Sigmoid colon (tissue), 4 donors: ENCODE measurements around the gene SERPINB6.
"Not testable (repeated sequence)": the region's sequence is repeated elsewhere in the genome, so short reads cannot be mapped to it uniquely, and the experiment has no call there.

Experiments used
- CTCF ChIP-seq, 4 experiments: fragments of 450-650 bp in 3 of 4; fragments of 200-600 bp in 1 of 4; IDR thresholded peaks; one replicate each; pipeline ENCODE4 v1.5.1; 2016 to 2019; ENCODE audit warnings: antibody characterized with exemption in 4 of 4, mild to moderate bottlenecking in 3 of 4, moderate library complexity in 2 of 4
- POLR2A ChIP-seq, 2 donors: fragments of 450-650 bp; IDR thresholded peaks; one replicate each; pipeline ENCODE4 v1.6.1; 2016; ENCODE audit warnings: antibody characterized with exemption in 2 of 2, mild to moderate bottlenecking in 2 of 2, moderate library complexity in 2 of 2
- POLR2AphosphoS5 ChIP-seq, 4 donors: sonication (generic); formaldehyde crosslinking; IDR thresholded peaks; one replicate each; pipeline ENCODE4 v1.6.1; 2017; ENCODE audit warnings: antibody characterized with exemption in 4 of 4

- TF ChIP-seq CTCF, POLR2AphosphoS5, POLR2A (IDR thresholded peaks at IDR 0.05): not testable (repeated sequence)
Observed at GRCh38 chr6:2908516-2908915, 62.9 kb downstream of the SERPINB6 start.
